HG03196 (cell line): ENCODE results near the gene CAMTA1.

Experiments used
- ATAC-seq: cut with Tn5 transposase; IDR thresholded peaks from one replicate; pipeline ENCODE4 v1.9.1; 2021; ENCODE audit not compliant: unreplicated experiment

The CAMTA1 gene

GRCh38 chr1:7795406-7795805 lies 1010.2 kb downstream of the CAMTA1 start:
- ATAC-seq, result no peak

- no peak for ATAC-seq
Observed at GRCh38 chr1:7805460-7805859, 1020.2 kb downstream of the CAMTA1 start.

- no peak for ATAC-seq
Observed at GRCh38 chr1:7808253-7808844, 1023.1 kb downstream of the CAMTA1 start.

GRCh38 chr1:7809742-7810141 lies 1024.5 kb downstream of the CAMTA1 start:
- no peak for ATAC-seq

- ATAC-seq, result no peak
Observed at GRCh38 chr1:7810395-7810794, 1025.1 kb downstream of the CAMTA1 start.

GRCh38 chr1:7811476-7811875 lies 1026.2 kb downstream of the CAMTA1 start:
- no peak for ATAC-seq

GRCh38 chr1:7813677-7814373 lies 1028.6 kb downstream of the CAMTA1 start:
- no peak for ATAC-seq
